DMS114 treated with DMSO at 0.1 percent for 48 hours (cell line): ENCODE data around the gene ANO7.

ENCODE experiments used
- DNase-seq: peaks from one replicate; lab custom pipeline; 2025; ENCODE audit not compliant: unreplicated experiment; lab: John Stamatoyannopoulos, UW

Gene ANO7

GRCh38 chr2:241188361-241189092 is at the start of gene ANO7:
ANO7 (plus strand) TSS chr2:241188677; CDS start chr2:241190064, 1,387 bp downstream.
- DNase-seq, result no peak

- DNase-seq, result no peak
These were observed 48.7 kb upstream of the ANO7 start for GRCh38 chr2:241139531-241140444.

DNA sequence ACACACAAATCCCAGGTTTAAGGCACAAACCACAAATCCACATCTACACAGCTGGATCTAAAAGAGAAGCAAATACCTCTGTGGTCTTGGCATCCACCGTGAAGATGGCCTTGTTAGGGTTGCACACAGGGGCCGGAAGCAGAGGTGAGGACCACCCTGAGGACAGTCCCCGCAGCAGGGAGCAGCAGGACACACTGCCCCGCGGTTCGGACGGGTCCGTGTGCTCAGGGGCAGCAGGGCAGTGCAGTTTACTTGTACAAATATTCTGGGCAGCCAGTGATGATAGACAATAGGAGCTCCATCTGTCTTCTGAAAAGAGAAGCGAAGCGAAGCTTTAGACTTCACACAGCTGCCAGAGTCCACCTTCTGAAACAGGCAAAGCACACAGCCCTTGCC is 48.0 kb upstream of the ANO7 start:
- no peak for DNase-seq

DNA sequence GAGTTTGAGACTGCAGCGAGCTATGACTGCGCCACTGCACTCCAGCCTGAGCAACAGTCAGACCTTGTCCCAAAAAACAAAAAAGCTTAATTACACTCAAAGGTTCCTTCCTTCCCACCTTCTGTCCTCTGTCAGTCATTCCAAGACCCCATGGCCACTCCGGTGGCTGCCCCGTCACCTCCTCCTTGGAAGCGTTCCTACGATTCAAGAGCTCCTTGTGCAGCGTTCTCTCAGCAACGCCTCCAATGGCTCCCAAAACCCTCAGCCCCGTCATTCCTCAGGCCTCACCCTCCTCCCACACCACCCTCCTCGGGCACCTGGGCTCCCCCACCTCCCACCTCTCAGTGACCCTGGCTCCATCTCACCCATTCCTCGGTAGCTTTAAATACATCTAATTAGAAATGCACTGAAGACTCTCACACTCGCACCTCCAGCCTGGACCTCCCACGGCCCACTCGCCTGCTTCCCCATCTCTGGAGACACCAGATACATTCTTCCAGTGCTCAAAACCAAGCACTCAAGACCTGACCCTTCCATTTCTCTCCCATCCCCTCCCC is 47.2 kb upstream of the ANO7 start:
- DNase-seq, result no peak

GRCh38 chr2:241142063-241142462 is 46.4 kb upstream of the ANO7 start:
- no peak for DNase-seq

DNA sequence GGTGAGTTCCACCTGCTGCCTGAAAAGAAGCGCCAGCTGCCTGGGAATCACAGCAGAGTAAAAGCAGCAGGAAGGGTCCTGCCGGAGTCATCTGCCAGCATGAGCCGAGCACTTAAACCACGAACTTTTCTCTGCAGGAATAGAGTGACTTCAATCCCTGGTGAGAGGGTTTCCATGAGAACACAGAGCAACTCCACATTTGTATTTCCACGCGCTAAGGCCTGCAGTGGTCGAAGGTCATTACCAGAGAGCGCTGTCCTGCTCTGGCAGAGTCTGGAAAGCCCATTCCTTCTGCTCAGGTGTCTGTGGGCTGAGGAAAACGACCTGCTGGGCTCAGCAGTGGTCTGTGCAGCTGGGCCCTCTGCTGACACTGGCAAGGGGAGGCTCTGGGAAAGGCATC is 45.9 kb upstream of the ANO7 start:
- no peak for DNase-seq

DNA sequence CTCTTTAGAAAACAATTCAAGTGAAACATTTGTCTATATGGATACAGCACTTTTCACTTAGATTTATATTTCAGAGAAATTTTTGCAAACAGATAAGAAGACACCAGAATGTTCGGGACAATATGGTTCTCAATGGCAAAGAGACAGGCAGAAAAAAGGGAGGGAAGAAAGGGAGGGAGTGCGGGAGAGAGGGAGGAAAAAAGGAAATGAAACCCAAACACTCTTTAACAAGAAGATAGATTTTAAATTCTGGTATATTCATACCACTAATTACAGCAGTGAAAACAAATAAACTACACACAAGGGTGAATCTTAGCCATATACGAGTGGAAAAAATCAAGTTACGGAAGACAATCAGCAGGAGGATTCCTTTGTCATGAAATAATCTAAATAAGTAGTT is 42.2 kb upstream of the ANO7 start:
- no peak for DNase-seq

DNA sequence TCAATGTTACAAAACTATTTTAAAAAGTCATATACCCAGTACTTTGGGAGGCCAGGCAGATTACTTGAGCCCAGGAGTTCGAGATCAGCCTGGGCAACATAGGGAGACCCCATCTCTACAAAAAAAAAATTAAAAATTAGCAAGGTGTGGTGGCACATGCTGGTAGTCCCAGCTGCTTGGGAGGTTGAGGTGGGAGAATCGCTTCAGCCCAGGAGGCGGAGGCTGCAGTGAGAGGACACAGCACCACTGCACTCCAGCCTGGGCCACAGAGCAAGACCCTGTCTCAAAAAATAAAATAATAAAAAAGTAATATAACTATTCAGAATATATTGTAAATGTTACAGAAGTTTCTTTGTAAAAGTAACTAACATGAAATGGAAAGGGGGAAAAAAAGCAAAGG is 41.1 kb upstream of the ANO7 start:
- DNase-seq, result no peak

DNA sequence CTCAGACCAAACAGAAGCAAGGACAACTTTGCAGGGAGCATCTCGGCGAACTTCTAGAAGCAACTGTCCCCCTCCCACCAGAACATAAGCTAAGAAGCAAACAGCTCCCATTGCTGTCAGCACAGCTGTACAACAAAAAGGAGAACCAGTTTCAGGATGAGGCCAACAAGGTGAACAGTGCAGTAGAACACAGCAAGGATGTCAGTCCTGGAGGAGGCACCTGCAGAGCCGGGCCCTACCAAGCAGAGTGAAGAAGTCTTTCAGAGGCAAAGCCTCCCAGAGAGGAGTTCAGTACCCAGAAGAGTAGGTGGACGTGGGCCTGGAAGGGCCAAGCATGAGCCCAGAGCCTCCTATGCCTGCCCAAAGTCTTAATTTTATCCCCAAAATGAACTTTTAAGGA is 40.2 kb upstream of the ANO7 start:
- DNase-seq, result no peak

DNA sequence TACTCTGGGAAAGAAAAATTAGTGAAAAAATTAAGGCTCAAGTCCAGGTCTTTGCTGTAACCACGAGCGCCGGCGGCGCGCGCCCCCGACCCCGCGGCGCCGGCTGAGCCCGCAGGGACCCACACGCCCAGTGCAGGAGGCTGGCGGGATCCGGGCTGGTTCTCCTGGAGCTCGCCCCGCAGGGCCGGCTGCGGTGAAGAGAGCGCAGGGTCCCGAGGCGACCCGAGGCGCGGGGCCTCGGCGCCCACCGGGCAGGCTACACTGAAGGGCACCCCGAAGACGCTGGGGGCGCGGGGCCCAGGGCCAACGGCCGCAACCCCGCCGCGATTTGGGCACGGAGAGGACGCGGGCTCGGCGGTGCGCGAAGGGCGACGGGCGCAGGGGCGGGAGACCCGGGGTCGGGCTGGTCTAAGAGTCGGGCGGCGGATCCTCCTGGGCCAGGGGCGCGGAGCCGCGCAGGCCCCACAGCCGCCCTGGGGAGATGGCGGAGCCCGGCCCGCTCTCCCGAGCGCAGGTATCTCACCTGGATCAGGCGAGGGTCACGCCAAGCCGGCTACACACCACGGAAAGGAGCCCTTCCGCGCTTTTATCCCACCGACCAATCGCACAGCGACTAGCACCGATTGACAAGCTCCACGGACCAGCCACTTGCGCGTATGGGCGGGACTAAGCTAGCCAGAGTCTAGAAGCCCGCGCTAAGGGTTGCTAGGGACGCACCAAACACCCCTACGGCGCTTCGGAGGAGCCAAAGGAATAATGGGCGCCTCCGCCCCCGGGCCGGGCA is 39.4 kb upstream of the ANO7 start, which contains the start of gene PASK:
PASK (minus strand) TSS at position 582 of the 784 bp plus-strand sequence. CDS start 6,440 bp downstream, outside the sequence.
- peak; percentile 92 for DNase-seq

DNA sequence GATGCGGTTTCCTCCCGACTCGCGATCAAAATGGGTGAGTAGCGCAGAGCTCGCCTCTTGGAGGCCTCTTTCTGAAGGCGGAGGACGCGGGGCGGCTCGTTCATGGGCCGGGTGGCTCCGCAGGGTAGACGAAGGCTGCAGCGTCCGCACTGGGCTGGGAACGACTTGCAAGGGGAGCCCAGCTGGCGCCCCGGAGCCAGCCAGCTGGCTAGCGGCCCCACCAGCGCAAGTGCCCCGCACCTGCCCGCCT is 38.9 kb upstream of the ANO7 start:
- DNase-seq, result no peak

DNA sequence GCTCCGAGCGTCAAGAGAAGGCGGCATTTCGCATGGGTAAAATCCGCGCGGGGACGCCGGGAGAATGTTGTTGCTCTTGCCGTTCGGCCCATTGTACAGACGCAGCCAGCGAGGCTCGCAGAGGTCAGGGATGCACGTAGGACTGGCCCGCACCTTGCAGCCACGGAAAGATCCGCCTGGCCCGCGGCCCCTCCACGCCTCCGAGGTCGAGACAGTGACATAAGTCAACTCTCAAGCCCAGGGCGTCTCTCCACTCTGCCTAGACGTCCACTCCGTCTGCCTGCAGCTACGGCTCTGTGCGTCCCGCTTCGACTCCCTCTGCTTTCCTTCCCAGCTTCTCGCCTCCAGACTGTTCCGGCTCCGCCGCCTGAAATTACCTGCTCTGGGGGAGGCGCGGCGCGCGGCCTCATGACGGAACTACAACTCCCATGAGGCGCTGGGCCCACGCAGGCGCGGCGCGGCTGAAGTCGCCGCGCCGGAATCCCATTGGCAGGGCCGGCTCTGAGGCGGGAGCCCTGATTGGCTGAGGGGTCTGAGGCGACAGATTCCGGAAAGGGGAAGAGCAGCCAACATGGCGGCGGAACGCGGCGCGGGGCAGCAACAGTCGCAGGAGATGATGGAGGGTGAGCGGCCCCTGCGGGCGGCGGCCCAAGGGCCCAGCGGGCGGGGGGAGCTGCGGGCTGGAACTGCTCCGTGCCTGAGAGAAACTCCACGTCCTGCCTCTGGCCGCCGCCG is 38.4 kb upstream of the ANO7 start, which contains the start of gene PPP1R7:
PPP1R7 (plus strand) TSS at position 543 of the 735 bp plus-strand sequence; CDS start at position 572, 29 bp downstream.
- DNase-seq, result peak; percentile 90

- no peak for DNase-seq
These were observed 37.6 kb upstream of the ANO7 start for GRCh38 chr2:241150660-241151530.

GRCh38 chr2:241151934-241152660 is 36.4 kb upstream of the ANO7 start:
- no peak for DNase-seq

- no peak for DNase-seq
These were observed 34.9 kb upstream of the ANO7 start for GRCh38 chr2:241153616-241154015.

GRCh38 chr2:241154915-241155314 is 33.6 kb upstream of the ANO7 start:
- no peak for DNase-seq

DNA sequence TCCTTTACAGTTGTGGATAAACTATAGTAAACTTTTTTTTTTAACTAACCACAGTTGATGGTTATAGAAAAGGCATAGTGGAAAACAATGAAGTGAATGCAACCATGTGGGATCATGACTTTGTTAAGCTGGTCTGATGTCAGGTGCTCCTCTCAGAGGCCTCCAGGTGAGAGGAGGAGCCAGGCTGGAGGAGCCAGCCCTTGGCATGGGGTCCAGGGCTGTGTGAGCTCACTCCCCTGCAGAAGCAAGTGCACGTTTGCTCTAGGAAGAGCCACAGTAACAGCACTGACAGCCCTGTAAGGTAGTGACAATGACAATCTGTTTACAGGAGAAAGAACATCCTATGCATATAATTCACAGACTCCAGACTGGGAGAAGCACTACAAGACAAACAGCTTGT is 32.5 kb upstream of the ANO7 start:
- no peak for DNase-seq

DNA sequence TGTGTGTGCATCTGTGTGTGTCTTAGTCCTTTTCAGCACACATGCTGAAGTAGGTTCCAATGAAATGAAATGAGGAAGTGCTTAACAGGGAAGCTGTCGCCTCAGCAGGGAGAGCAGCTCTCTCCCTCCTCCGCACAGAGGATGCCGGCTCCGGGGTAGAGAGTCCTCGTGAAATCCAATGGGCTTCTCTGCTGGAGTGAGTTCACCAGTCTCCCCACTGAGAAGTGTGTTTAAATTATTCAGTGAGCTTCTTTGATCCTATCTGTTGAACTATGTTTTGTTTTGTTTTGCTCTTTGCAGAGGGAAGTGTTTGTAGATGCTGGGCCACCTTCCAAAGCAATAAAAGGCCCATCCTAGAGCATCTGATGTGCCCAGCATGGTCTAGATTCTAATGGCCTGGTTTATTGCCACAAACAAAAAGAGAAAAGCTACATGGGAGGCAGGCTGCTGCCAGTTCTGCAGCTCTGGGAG is 31.5 kb upstream of the ANO7 start:
- DNase-seq, result no peak
